GM12878 (cell line): ENCODE measurements around the gene CHID1. TPM values are rescaled to one million over a fixed set of nuclear protein-coding genes. Genes with fewer than 3 reads are reported as not detected.

ENCODE experiments used
- ATAC-seq: fragments of 200-7000 bp; cut with Tn5 transposase; 3 replicates; pipeline ENCODE4 v1.9.1; 2020; ENCODE audit warnings: mild to moderate bottlenecking, moderate library complexity
- BruUV-seq: library from RNA; stranded (reverse); fragments of 400-500 nt; replicated peaks from 2 replicates; lab custom pipeline; 2021; lab: Mats Ljungman, UMichigan
- CTCF ChIA-PET: fragments of 300-600 bp; sonication (Branson Sonifier 250); formaldehyde crosslinking; extraction: SDS; loops from one replicate; lab custom pipeline; 2021; ENCODE audit warnings: inconsistent platforms; lab: Yijun Ruan, JAX
- POLR2A ChIA-PET: fragments of 350-600 bp; formaldehyde crosslinking; extraction: SDS; loops from one replicate; lab custom pipeline; 2021; ENCODE audit warnings: inconsistent platforms; lab: Charles Lee
- RAD21 ChIA-PET: fragments of 300-600 bp; sonication (Branson Sonifier 250); formaldehyde crosslinking; loops from one replicate; lab custom pipeline; 2023; ENCODE audit warnings: antibody characterized with exemption; ENCODE audit not compliant: unreplicated experiment; lab: Charles Lee
- SMC1A ChIA-PET: fragments of 300-600 bp; sonication (Branson Sonifier 250); formaldehyde crosslinking; loops from one replicate; lab custom pipeline; 2023; ENCODE audit not compliant: unreplicated experiment, uncharacterized antibody; lab: Charles Lee
- DNase-seq: peaks from one replicate; pipeline ENCODE4 v3.0.0-alpha.2; 2011; ENCODE audit warnings: low read depth, low spot score
- FAIRE-seq: peaks from 3 replicates; lab custom pipeline; 2011; peaks lifted over from hg19 to GRCh38; lab: Jason Lieb, UNC
- H2AFZ ChIP-seq: 2 replicates; pipeline ENCODE4 v1.6.0; 2011; ENCODE audit warnings: low read depth, low read length, control low read depth; ENCODE audit not compliant: control insufficient read depth
- H3K27ac ChIP-seq: 2 replicates; pipeline ENCODE4 v1.5.1; 2011; ENCODE audit warnings: control low read depth; ENCODE audit not compliant: control insufficient read depth, insufficient read depth
- H3K27me3 ChIP-seq, 2 experiments: replicated peaks in 1 of 2; 2 replicates each; pipeline versions ENCODE4 v1.6.0 to v1.6.1; 2011; ENCODE audit warnings: low read length in 1 of 2; ENCODE audit not compliant: control insufficient read depth in 2 of 2, insufficient read depth in 2 of 2
- H3K36me3 ChIP-seq, 2 experiments: 2 replicates each; pipeline ENCODE4 v1.5.1; 2011; ENCODE audit warnings: low read length in 1 of 2; ENCODE audit not compliant: control insufficient read depth in 2 of 2, insufficient read depth in 2 of 2
- H3K4me1 ChIP-seq: 2 replicates; pipeline ENCODE4 v1.6.1; 2011; ENCODE audit warnings: mild to moderate bottlenecking, low read length, moderate library complexity, mixed read lengths; ENCODE audit not compliant: control insufficient read depth, insufficient read depth
- H3K4me2 ChIP-seq: 2 replicates; pipeline ENCODE4 v1.6.0; 2011; ENCODE audit warnings: control low read depth; ENCODE audit not compliant: control insufficient read depth, insufficient read depth
- H3K4me3 ChIP-seq: fragments of 200-600 bp; sonication (generic); 2 replicates; pipeline ENCODE4 v1.5.1; 2016
- H3K79me2 ChIP-seq: 2 replicates; pipeline ENCODE4 v1.6.0; 2011; ENCODE audit warnings: low read length; ENCODE audit not compliant: control insufficient read depth, insufficient read depth
- H3K9ac ChIP-seq: 2 replicates; pipeline ENCODE4 v1.8.0; 2011; ENCODE audit warnings: low read length, control low read depth, mixed read lengths; ENCODE audit not compliant: control insufficient read depth, insufficient read depth
- H3K9me3 ChIP-seq: replicated peaks from 3 replicates; pipeline ENCODE4 v1.5.1; 2011; ENCODE audit warnings: mild to moderate bottlenecking, low read length; ENCODE audit not compliant: control insufficient read depth, insufficient read depth
- H4K20me1 ChIP-seq: 2 replicates; pipeline ENCODE4 v1.6.0; 2011; ENCODE audit not compliant: control insufficient read depth, insufficient read depth
- POU2F2 ChIP-seq: IDR thresholded peaks from 3 replicates; pipeline ENCODE4 v1.6.1; 2011; ENCODE audit warnings: low read depth, mild to moderate bottlenecking, low read length, borderline replicate concordance
- ZBTB40 ChIP-seq: fragments of 450-650 bp; IDR thresholded peaks from 2 replicates; pipeline ENCODE4 v1.6.1; 2016; ENCODE audit warnings: mild to moderate bottlenecking, moderate library complexity, borderline replicate concordance
- WGBS: methylation state at CpG from one replicate; pipeline ENCODE4 v1.1.6; 2016; ENCODE audit warnings: low lambda C conversion rate; ENCODE audit not compliant: insufficient replicate concordance, insufficient coverage; ENCODE audit errors: missing lambda C conversion rate; 5-methylcytosine and 5-hydroxymethylcytosine counted together
- in situ Hi-C: fragments of 300-500 bp; cut with MboI; formaldehyde crosslinking; loops from 9 replicates; pipeline ENCODE4 v1.14.3; 2018; ENCODE audit warnings: mixed read lengths
- intact Hi-C: fragments of 100-400 bp; cut with micrococcal nuclease; formaldehyde crosslinking; loops from one replicate; pipeline ENCODE4 v1.14.2; 2022; ENCODE audit not compliant: unreplicated experiment
- polyA plus RNA-seq, 11 experiments: library from polyadenylated mRNA; depleted of rRNA in 4 of 11; unstranded in 6 of 11; stranded (reverse) in 5 of 11; fragments of >200 nt; fragmentation: Nextera tagmentation in 4 of 11; fragmentation: Illumina TruSeq in 1 of 11; extraction: Ambion mirVana in 4 of 11; extraction: Trizol in 1 of 11; gene quantifications; 1 replicate in 1 of 11; 2 replicates in 10 of 11; pipeline versions ENCODE4 v1.2.1 to v1.2.3, GENCODE V29; 2011 to 2016; ENCODE audit warnings: inconsistent platforms in 2 of 11, missing spikeins in 2 of 11, low read depth in 1 of 11
- total RNA-seq, 4 experiments: library from RNA; depleted of rRNA in 3 of 4; stranded (reverse); fragments of >200 nt in 3 of 4; fragmentation: Illumina TruSeq in 1 of 4; extraction: Trizol in 1 of 4; gene quantifications; 2 replicates each; pipeline versions ENCODE4 v1.2.1 to v1.2.3, GENCODE V29; 2013 to 2021

CHID1 gene
- total and polyA plus RNA-seq, 10 of the 15 experiments (the other 5 are each of a cell fraction or from before 2014, with no cell fraction given) = 4.8 to 75.2 (median 30.1) TPM

- Histone ChIP-seq H3K4me1 (no peaks in the 10 kb centered on the region), H3K4me2 (no peak overlapping the region), H3K9ac (no peak overlapping the region), H3K36me3 (peaks cover 0 to 6% of the 10 kb centered on the region in 2 experiments; a peak in 3 of 4 replicates), H2AFZ (no peak overlapping the region), H3K27ac (no peak overlapping the region), H3K79me2 (peaks cover 2% of the 10 kb centered on the region; the same call in 1 of the 2 replicates), H3K27me3 (no peaks in the 10 kb centered on the region), H3K4me3 (no peak overlapping the region), H4K20me1 (peaks cover 4% of the 10 kb centered on the region; the same call in 1 of the 2 replicates), H3K9me3 (no peaks in the 10 kb centered on the region)
- TF ChIP-seq ZBTB40 (no peak), POU2F2 (no peak)
- ChIA-PET SMC1A (no interaction called here), RAD21 (no interaction called here), CTCF (no interaction called here), POLR2A (no interaction called here)
- 83% methylated on average over 11 of the region's 11 CpGs for WGBS
- FAIRE-seq = no peak
- no peak for ATAC-seq
- in situ Hi-C loops (no loop called here), intact Hi-C loops (no loop called here)
- BruUV-seq = no TSS peak
- DNase-seq = no peak
Measured at GRCh38 chr11:957212-957920, 46.8 kb upstream of the CHID1 start.
